HCT116 (cell line): ENCODE measurements around the gene PRSS57. TPM values are rescaled to one million over a fixed set of nuclear protein-coding genes. Genes with fewer than 3 reads are reported as not detected.

ENCODE experiments used
- ATAC-seq: fragments of 200-7000 bp; cut with Tn5 transposase; 2 replicates; pipeline ENCODE4 v1.9.1; 2020; ENCODE audit warnings: mild to moderate bottlenecking, moderate library complexity
- BruUV-seq: library from RNA; stranded (reverse); fragments of 400-500 nt; replicated peaks from 2 replicates; lab custom pipeline; 2021; lab: Mats Ljungman, UMichigan
- CTCF ChIA-PET: fragments of 300-600 bp; sonication (Branson Sonifier 250); formaldehyde crosslinking; loops from one replicate; lab custom pipeline; 2021; ENCODE audit warnings: antibody characterized with exemption; lab: Charles Lee
- POLR2A ChIA-PET: fragments of 300-600, 350-600 bp; sonication (Branson Sonifier 250); formaldehyde crosslinking; loops from one replicate; lab custom pipeline; 2021; ENCODE audit warnings: antibody characterized with exemption; lab: Charles Lee
- RAD21 ChIA-PET, 2 experiments: fragments of 300-600 bp; sonication (Branson Sonifier 250); formaldehyde crosslinking; loops; one replicate each; lab custom pipeline; 2023; ENCODE audit warnings: low total read pairs in 2 of 2; ENCODE audit not compliant: uncharacterized antibody in 2 of 2, unreplicated experiment in 2 of 2, low non-redundant PET in 1 of 2; lab: Charles Lee
- DNase-seq: peaks from one replicate; pipeline ENCODE4 v3.0.0-alpha.2; 2010; ENCODE audit warnings: low read depth, low spot score
- H2AFZ ChIP-seq: fragments of 200-600 bp; shearing (Covaris generic), sonication (generic); 2 replicates; pipeline ENCODE4 v1.6.1; 2017; ENCODE audit warnings: low read depth, mixed run types, mixed read lengths, antibody characterized with exemption, low read length; ENCODE audit not compliant: poor library complexity, severe bottlenecking
- H3K27ac ChIP-seq: 2 replicates; pipeline ENCODE4 v1.5.1; 2012; ENCODE audit warnings: low read depth, low read length
- H3K27me3 ChIP-seq: fragments of 200-600 bp; sonication (generic); 2 replicates; pipeline ENCODE4 v1.6.1; 2016; ENCODE audit warnings: mixed run types, low read length, mixed read lengths; ENCODE audit not compliant: insufficient read depth
- H3K36me3 ChIP-seq, 2 experiments: fragments of 200-500 bp in 1 of 2; fragments of 200-600 bp in 1 of 2; sonication (Bioruptor generic) in 1 of 2; sonication (generic) in 1 of 2; 2 replicates each; pipeline versions ENCODE4 v1.5.1 to v1.6.1; 2014 to 2016; ENCODE audit warnings: low read length in 2 of 2, inconsistent platforms in 1 of 2, mixed read lengths in 1 of 2, mixed run types in 1 of 2; ENCODE audit not compliant: insufficient read depth in 2 of 2, control insufficient read depth in 1 of 2
- H3K4me1 ChIP-seq, 2 experiments: fragments of 200-600 bp in 1 of 2; sonication (generic) in 1 of 2; 2 replicates each; pipeline versions ENCODE4 v1.5.1 to v1.6.1; 2012 to 2017; ENCODE audit warnings: low read length in 2 of 2, inconsistent platforms in 1 of 2, mild to moderate bottlenecking in 1 of 2, mixed read lengths in 1 of 2, mixed run types in 1 of 2, moderate library complexity in 1 of 2; ENCODE audit not compliant: insufficient read depth in 2 of 2, control insufficient read depth in 1 of 2
- H3K4me2 ChIP-seq: fragments of 200-600 bp; sonication (generic); 2 replicates; pipeline ENCODE4 v1.6.1; 2017; ENCODE audit warnings: mixed run types, low read length, mixed read lengths
- H3K4me3 ChIP-seq, 2 experiments: fragments of 200-600 bp in 1 of 2; sonication (generic) in 1 of 2; replicated peaks in 1 of 2; 2 replicates each; pipeline ENCODE4 v1.5.1; 2011 to 2016; ENCODE audit warnings: low read length in 2 of 2, control low read depth in 1 of 2, low read depth in 1 of 2, mild to moderate bottlenecking in 1 of 2, mixed read lengths in 1 of 2, mixed run types in 1 of 2
- H3K79me2 ChIP-seq: fragments of 200-600 bp; sonication (generic); 2 replicates; pipeline ENCODE4 v1.6.1; 2017; ENCODE audit warnings: mild to moderate bottlenecking, mixed run types, low read length, moderate library complexity, mixed read lengths; ENCODE audit not compliant: insufficient read depth
- H3K9ac ChIP-seq: fragments of 200-600 bp; sonication (generic); 2 replicates; pipeline ENCODE4 v1.6.1; 2016; ENCODE audit warnings: low read length, mixed read lengths
- H3K9me2 ChIP-seq: fragments of 200-600 bp; sonication (generic), shearing (Covaris generic); 2 replicates; pipeline ENCODE4 v1.6.1; 2017; ENCODE audit warnings: mixed run types, mild to moderate bottlenecking, moderate library complexity; ENCODE audit not compliant: insufficient read depth
- H3K9me3 ChIP-seq, 2 experiments: fragments of 200-500 bp in 1 of 2; fragments of 200-600 bp in 1 of 2; sonication (Bioruptor generic) in 1 of 2; sonication (generic) in 1 of 2; 2 replicates each; pipeline ENCODE4 v1.6.1; 2014 to 2017; ENCODE audit warnings: low read length in 2 of 2, mixed read lengths in 2 of 2, inconsistent platforms in 1 of 2, low read depth in 1 of 2, mild to moderate bottlenecking in 1 of 2, mixed run types in 1 of 2, moderate library complexity in 1 of 2; ENCODE audit not compliant: control insufficient read depth in 1 of 2, insufficient read depth in 1 of 2
- H4K20me1 ChIP-seq: fragments of 200-600 bp; sonication (generic), shearing (Covaris generic); 2 replicates; pipeline ENCODE4 v1.6.1; 2017; ENCODE audit warnings: mixed run types, mild to moderate bottlenecking, moderate library complexity; ENCODE audit not compliant: insufficient read depth
- CEBPB ChIP-seq: IDR thresholded peaks from 2 replicates; pipeline ENCODE4 v1.6.1; 2012; ENCODE audit warnings: low read depth
- EGR1 ChIP-seq: IDR thresholded peaks from 2 replicates; pipeline ENCODE4 v1.6.1; 2012; ENCODE audit warnings: low read depth
- EZH2phosphoT487 ChIP-seq: fragments of 200-600 bp; IDR thresholded peaks from 2 replicates; pipeline ENCODE4 v1.6.1; 2018; ENCODE audit warnings: antibody characterized with exemption, borderline replicate concordance
- JUND ChIP-seq: IDR thresholded peaks from 2 replicates; pipeline ENCODE4 v1.6.1; 2012
- MAX ChIP-seq: IDR thresholded peaks from 2 replicates; pipeline ENCODE4 v1.6.1; 2012
- POLR2A ChIP-seq: IDR thresholded peaks from 2 replicates; pipeline ENCODE4 v1.7.0; 2011; ENCODE audit warnings: borderline replicate concordance; ENCODE audit not compliant: insufficient read depth, insufficient read length; ENCODE audit errors: extremely low read depth
- POLR2AphosphoS5 ChIP-seq: IDR thresholded peaks from 2 replicates; pipeline ENCODE4 v1.6.1; 2011; ENCODE audit warnings: mild to moderate bottlenecking, low read depth, low read length, moderate library complexity
- RAD21 ChIP-seq: IDR thresholded peaks from 2 replicates; pipeline ENCODE4 v1.6.1; 2012; ENCODE audit warnings: low read depth, mild to moderate bottlenecking
- REST ChIP-seq: IDR thresholded peaks from 2 replicates; pipeline ENCODE4 v1.6.1; 2012; ENCODE audit warnings: low read depth
- SP1 ChIP-seq: IDR thresholded peaks from 2 replicates; pipeline ENCODE4 v1.6.1; 2012; ENCODE audit warnings: low read depth
- SRF ChIP-seq: IDR thresholded peaks from 2 replicates; pipeline ENCODE4 v1.6.1; 2012; ENCODE audit warnings: low read depth
- ZBTB33 ChIP-seq: IDR thresholded peaks from 2 replicates; pipeline ENCODE4 v1.6.1; 2011; ENCODE audit warnings: mild to moderate bottlenecking, low read length, moderate library complexity; ENCODE audit not compliant: insufficient replicate concordance; ENCODE audit errors: extremely low read depth
- intact Hi-C: fragments of 100-400 bp; cut with micrococcal nuclease; formaldehyde crosslinking; loops from 2 replicates; pipeline ENCODE4 v1.10.0; 2022
- total RNA-seq: library from RNA; stranded (reverse); gene quantifications from one replicate; pipeline ENCODE4 v1.2.1, GENCODE V29; 2021; ENCODE audit not compliant: unreplicated experiment

PRSS57 gene
- total RNA-seq, 1 experiment from 2014 or later: not detected

- no TSS peak for BruUV-seq
- RAD21 ChIA-PET: no interaction called here
- H3K79me2 ChIP-seq: no peaks in the 10 kb centered on the region
- no peaks in the 10 kb centered on the region for H3K27me3 ChIP-seq
- peaks cover 2 to 18% of the 10 kb centered on the region in 2 experiments; a peak in 3 of 4 replicates for H3K4me1 ChIP-seq
- POLR2A ChIA-PET: no interaction called here
- DNase-seq (no peak), ATAC-seq (no peak)
- no peak overlapping the region for H3K9ac ChIP-seq
- H3K4me2 ChIP-seq: no peak overlapping the region
- no peak overlapping the region for H3K27ac ChIP-seq
- TF ChIP-seq POLR2A (no peak), EGR1 (no peak), REST (no peak), JUND (no peak), SRF (no peak), ZBTB33 (no peak), SP1 (no peak), POLR2AphosphoS5 (no peak), RAD21 (no peak), EZH2phosphoT487 (no peak), CEBPB (no peak), MAX (no peak)
- intact Hi-C loops: no loop called here
- H2AFZ ChIP-seq: no peak overlapping the region
- H3K9me2 ChIP-seq: no peaks in the 10 kb centered on the region
- H3K9me3 ChIP-seq: no peaks in the 10 kb centered on the region
- H4K20me1 ChIP-seq: no peaks in the 10 kb centered on the region
- H3K36me3 ChIP-seq: peaks cover 0 to 2% of the 10 kb centered on the region in 2 experiments; a peak in 1 of 4 replicates
- H3K4me3 ChIP-seq: no peak overlapping the region
- CTCF ChIA-PET: no interaction called here
These were observed 53.5 kb downstream of the PRSS57 start for GRCh38 chr19:641702-642101.
